Right kidney (tissue), 1 donor: ENCODE data around the gene ATRNL1.

ENCODE experiments used
- DNase-seq: peaks from one replicate; pipeline ENCODE4 v3.0.0-alpha.2; 2016

The ATRNL1 gene

DNA sequence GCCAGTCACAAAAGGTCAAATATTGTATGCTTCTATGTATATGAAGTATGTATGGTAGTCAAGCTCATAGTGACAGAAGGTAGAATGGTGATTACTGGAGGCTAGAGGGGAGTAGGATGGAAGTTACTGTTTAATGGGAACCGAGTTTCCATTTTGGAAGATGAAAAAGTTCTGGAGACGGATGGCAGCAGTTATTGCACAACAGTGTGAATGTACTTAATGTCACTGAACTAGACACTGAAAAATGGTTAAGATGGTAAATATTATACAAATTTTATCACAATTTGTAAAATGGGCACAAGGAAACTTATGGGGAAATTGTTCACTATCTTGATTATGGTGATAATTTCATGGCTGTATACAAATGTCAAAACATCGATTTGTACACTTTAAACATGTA, 895.2 kb downstream of the ATRNL1 start:
- no peak for DNase-seq

DNA sequence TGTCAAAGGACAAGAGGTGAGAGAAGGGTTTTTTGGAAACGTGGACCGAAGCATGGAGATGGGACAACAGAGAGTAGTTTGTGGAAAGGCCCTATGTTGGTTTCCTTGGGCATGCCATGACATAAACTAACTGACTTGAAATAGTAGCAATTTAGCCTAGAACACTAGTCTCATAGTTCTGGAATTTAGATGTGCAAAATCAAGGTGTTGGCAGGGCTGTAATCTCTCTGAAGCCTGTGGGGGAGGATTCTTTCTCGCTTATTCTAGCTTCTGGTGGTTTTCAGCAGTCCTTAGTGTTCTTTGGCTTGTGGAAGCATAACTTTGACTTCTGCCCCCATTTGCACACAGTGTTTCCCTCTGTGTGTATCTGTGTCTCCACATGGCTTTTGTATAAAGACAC, 896.5 kb downstream of the ATRNL1 start:
- no peak for DNase-seq

DNA sequence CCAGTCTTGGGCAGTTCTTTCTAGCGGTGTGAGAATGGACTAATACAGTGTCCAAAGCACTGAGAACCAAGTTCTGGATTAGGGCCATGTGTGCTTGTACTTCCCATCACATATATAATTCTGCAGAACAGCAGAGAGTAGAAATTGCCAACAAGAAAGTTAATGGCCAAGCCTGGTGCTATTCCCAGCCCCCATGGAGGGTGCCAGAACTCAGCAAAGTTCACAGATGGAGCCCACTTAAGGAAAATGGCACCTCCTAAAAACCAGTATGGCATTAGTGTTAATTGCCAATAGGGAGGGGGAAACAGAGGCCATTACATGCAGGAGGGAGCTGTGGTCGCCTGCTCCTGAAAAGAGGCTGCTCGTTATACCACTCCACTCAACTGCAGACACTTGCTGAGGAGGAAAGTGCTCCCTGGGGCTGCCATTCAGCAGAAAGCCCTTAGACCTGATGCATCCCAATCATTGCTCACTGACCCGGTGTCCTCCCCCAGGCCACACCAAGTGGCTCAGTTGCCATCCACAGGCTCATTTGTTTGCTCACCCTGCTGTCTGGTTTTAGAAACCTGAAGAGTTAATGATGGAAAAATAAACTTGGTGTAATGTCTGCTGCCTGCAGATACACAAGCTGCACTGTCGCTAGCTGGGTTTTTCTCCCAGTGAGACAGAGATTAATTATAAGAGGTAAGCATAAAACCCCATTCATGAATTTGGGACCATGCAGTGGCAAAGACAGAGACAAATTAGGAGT, 899.2 kb downstream of the ATRNL1 start:
- DNase-seq, result no peak

DNA sequence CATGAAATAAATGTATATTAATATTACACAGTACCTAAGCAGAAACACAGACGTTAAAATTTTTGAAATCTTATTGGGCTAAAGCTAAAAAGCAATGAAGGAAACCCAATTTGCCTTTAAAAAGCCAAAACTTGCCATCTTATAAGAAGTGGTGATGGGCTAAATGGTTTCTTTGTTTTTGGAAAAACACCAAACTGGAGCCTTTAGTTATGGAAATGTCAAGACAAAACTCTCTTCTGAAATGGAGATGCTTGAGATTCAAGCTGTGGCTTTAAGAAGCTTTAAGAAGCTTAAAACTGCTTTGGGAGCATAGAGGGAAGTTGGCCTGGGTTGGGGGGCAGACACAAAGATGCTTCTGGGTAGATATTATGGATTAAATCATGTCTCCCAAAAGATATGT, 902.9 kb downstream of the ATRNL1 start:
- DNase-seq, result no peak

DNA sequence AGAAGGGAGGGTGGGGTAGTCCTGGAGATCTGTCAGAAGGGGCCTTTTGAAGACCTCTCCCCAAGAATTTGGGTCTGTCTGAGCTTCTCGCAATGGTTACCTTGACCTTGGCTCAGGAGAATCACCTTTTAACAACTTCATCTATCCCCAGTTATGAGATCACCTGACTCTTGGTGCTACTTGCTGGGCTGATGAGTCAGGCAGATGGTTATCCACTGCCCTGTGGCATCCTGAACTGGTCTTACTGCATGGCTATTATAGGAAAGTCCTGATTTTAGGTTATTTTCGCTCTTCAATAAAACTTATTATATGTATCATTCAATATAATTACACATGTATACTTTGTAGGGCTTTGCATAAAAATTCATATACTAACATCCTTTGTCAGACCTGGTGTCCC, 905.1 kb downstream of the ATRNL1 start:
- DNase-seq, result no peak
